B cell (primary cell): ENCODE measurements around the gene PCDH1. TPM values are rescaled to one million over a fixed set of nuclear protein-coding genes. Genes with fewer than 3 reads are reported as not detected.

Experiments used
- ATAC-seq: fragments of 200-7000 bp; cut with Tn5 transposase; one replicate; pipeline ENCODE4 v1.10.0; 2021; ENCODE audit warnings: low read depth, mild to moderate bottlenecking, moderate number of reproducible peaks, moderate library complexity
- CTCF ChIA-PET: fragments of 350-600 bp; sonication (Branson Sonifier 250); formaldehyde crosslinking; loops from one replicate; lab custom pipeline; 2021; ENCODE audit warnings: antibody characterized with exemption, inconsistent platforms; lab: Charles Lee
- POLR2A ChIA-PET: fragments of 350-600 bp; sonication (Branson Sonifier 250); formaldehyde crosslinking; loops from one replicate; lab custom pipeline; 2021; ENCODE audit warnings: antibody characterized with exemption; lab: Charles Lee
- DNase-seq: peaks from one replicate; pipeline ENCODE4 v3.0.0; 2013
- H2AFZ ChIP-seq: 2 replicates; pipeline ENCODE4 v1.6.1; 2012; ENCODE audit warnings: mild to moderate bottlenecking, low read depth, low read length; ENCODE audit not compliant: insufficient read depth, poor library complexity, severe bottlenecking
- H3K27ac ChIP-seq, 2 donors: 1 replicate in 1 of 2; 2 replicates in 1 of 2; pipeline ENCODE4 v1.5.1; 2012 to 2013; ENCODE audit warnings: low read length in 2 of 2, mild to moderate bottlenecking in 2 of 2, moderate library complexity in 1 of 2
- H3K27me3 ChIP-seq, 4 experiments: fragments of 200-600 bp in 1 of 4; sonication (generic) in 1 of 4; replicated peaks in 1 of 4; 1 replicate in 2 of 4; 2 replicates in 2 of 4; pipeline versions ENCODE4 v1.6.1 to v1.7.0; 2013 to 2016; ENCODE audit warnings: low read length in 3 of 4, mild to moderate bottlenecking in 2 of 4, mixed read lengths in 1 of 4, moderate library complexity in 1 of 4; ENCODE audit not compliant: insufficient read depth in 4 of 4, control insufficient read depth in 3 of 4; ENCODE audit errors: control extremely low read depth in 1 of 4
- H3K36me3 ChIP-seq, 2 experiments: replicated peaks in 1 of 2; 1 replicate in 1 of 2; 2 replicates in 1 of 2; pipeline versions ENCODE4 v1.6.1 to v1.7.1; 2013; ENCODE audit warnings: low read length in 1 of 2; ENCODE audit not compliant: insufficient read depth in 2 of 2, control insufficient read depth in 1 of 2; ENCODE audit errors: control extremely low read depth in 1 of 2, extremely low read depth in 1 of 2
- H3K4me1 ChIP-seq, 2 donors: fragments of 200-600 bp in 1 of 2; sonication (generic) in 1 of 2; 1 replicate in 1 of 2; 2 replicates in 1 of 2; pipeline versions ENCODE4 v1.5.1 to v1.6.1; 2013 to 2017; ENCODE audit warnings: low read length in 2 of 2; ENCODE audit not compliant: control insufficient read depth in 2 of 2, insufficient read depth in 2 of 2
- H3K4me2 ChIP-seq: replicated peaks from 2 replicates; pipeline ENCODE3; 2012; ENCODE audit warnings: mild to moderate bottlenecking, low read depth, low read length; ENCODE audit not compliant: poor library complexity, severe bottlenecking
- H3K4me3 ChIP-seq, 5 experiments: fragments of 200-600 bp in 1 of 5; sonication (generic) in 1 of 5; 1 replicate in 3 of 5; 2 replicates in 2 of 5; pipeline versions ENCODE4 v1.5.1 to v1.7.0; 2011 to 2016; ENCODE audit warnings: low read length in 4 of 5, mild to moderate bottlenecking in 4 of 5, low read depth in 2 of 5, control low read depth in 1 of 5, moderate library complexity in 1 of 5; ENCODE audit not compliant: insufficient read depth in 1 of 5; ENCODE audit errors: control extremely low read depth in 1 of 5, extremely low read depth in 1 of 5
- H3K79me2 ChIP-seq: fragments of 200-600 bp; sonication (generic); one replicate; pipeline ENCODE4 v1.6.0; 2016; ENCODE audit warnings: low read length; ENCODE audit not compliant: control insufficient read depth, insufficient read depth
- H3K9ac ChIP-seq: fragments of 200-600 bp; sonication (generic); 2 replicates; pipeline ENCODE4 v1.6.1; 2017; ENCODE audit warnings: mild to moderate bottlenecking, low read length, moderate library complexity
- H3K9me3 ChIP-seq, 3 donors: one replicate each; pipeline versions ENCODE4 v1.6.1 to v1.7.1; 2013; ENCODE audit warnings: low read length in 2 of 3; ENCODE audit not compliant: control insufficient read depth in 2 of 3, insufficient read depth in 1 of 3; ENCODE audit errors: control extremely low read depth in 1 of 3
- H4K20me1 ChIP-seq: 2 replicates; pipeline ENCODE4 v1.6.0; 2012; ENCODE audit warnings: mild to moderate bottlenecking, low read length; ENCODE audit not compliant: insufficient read depth, control insufficient read depth, poor library complexity, severe bottlenecking
- H3K27ac Mint-ChIP-seq: one replicate; pipeline ENCODE4 v1.8.0; 2021; ENCODE audit warnings: mixed read lengths
- H3K27me3 Mint-ChIP-seq: one replicate; pipeline ENCODE4 v1.8.0; 2021; ENCODE audit warnings: mixed read lengths
- H3K4me1 Mint-ChIP-seq: one replicate; pipeline ENCODE4 v1.8.0; 2021; ENCODE audit warnings: mixed read lengths
- H3K4me3 Mint-ChIP-seq: one replicate; pipeline ENCODE4 v1.8.0; 2021; ENCODE audit warnings: mixed read lengths
- H3K9me3 Mint-ChIP-seq: one replicate; pipeline ENCODE4 v1.8.0; 2022; ENCODE audit warnings: mixed read lengths; ENCODE audit not compliant: insufficient read depth
- CTCF ChIP-seq: fragments of 200-600 bp; IDR thresholded peaks from one replicate; pipeline ENCODE4 v1.8.0; 2022; ENCODE audit warnings: antibody characterized with exemption, mild to moderate bottlenecking
- EZH2 ChIP-seq: IDR thresholded peaks from 2 replicates; pipeline ENCODE4 v1.6.1; 2012; ENCODE audit warnings: borderline replicate concordance, low read depth, mild to moderate bottlenecking, moderate library complexity, low read length; ENCODE audit not compliant: insufficient read depth, poor library complexity, severe bottlenecking
- WGBS: methylation state at CpG from one replicate; pipeline ENCODE4 v1.1.5; 2013; ENCODE audit warnings: missing lambda C conversion rate; ENCODE audit not compliant: insufficient coverage; 5-methylcytosine and 5-hydroxymethylcytosine counted together
- intact Hi-C: fragments of 100-400 bp; cut with micrococcal nuclease; formaldehyde crosslinking; loops from one replicate; pipeline ENCODE4 v1.10.0; 2022
- polyA plus RNA-seq: library from polyadenylated mRNA; depleted of rRNA; stranded (reverse); fragments of >200 nt; gene quantifications from 2 replicates; pipeline ENCODE4 v1.2.3, GENCODE V29; 2012
- total RNA-seq, 2 donors: library from RNA; stranded (reverse); fragments of 120-200 nt in 1 of 2; gene quantifications; 1 replicate in 1 of 2; 2 replicates in 1 of 2; pipeline versions ENCODE4 v1.2.3 to v1.2.4, GENCODE V29; 2013 to 2022

Gene PCDH1
- total and polyA plus RNA-seq, 2 donors (not counting 1 experiment from before 2014, with no cell fraction given) = 0.06 TPM; not detected in 1

- Mint-ChIP-seq H3K9me3 (no peaks in the 10 kb centered on the region), H3K4me3 (no peak overlapping the region), H3K4me1 (no peaks in the 10 kb centered on the region), H3K27ac (no peak overlapping the region), H3K27me3 (peaks cover 64% of the 10 kb centered on the region)
- H3K79me2 ChIP-seq = no peaks in the 10 kb centered on the region
- no peaks in the 10 kb centered on the region for H3K36me3 ChIP-seq
- H3K27ac ChIP-seq = no peak overlapping the region
- H3K9me3 ChIP-seq = no peaks in the 10 kb centered on the region
- no peak overlapping the region for H2AFZ ChIP-seq
- H3K27me3 ChIP-seq = peaks cover 0 to 48% (median 13%) of the 10 kb centered on the region in 4 experiments
- intact Hi-C loops = no loop called here
- H3K4me2 ChIP-seq = no peak overlapping the region
- no peak for ATAC-seq
- no peak for TF ChIP-seq EZH2
- no peak for TF ChIP-seq CTCF
- H3K4me3 ChIP-seq = no peak overlapping the region
- no peaks in the 10 kb centered on the region for H3K4me1 ChIP-seq
- no peak overlapping the region for H3K9ac ChIP-seq
- 86% methylated on average over 13 of the region's 15 CpGs for WGBS
- POLR2A ChIA-PET = no interaction called here
- no peaks in the 10 kb centered on the region for H4K20me1 ChIP-seq
- CTCF ChIA-PET = no interaction called here
- no peak for DNase-seq
These were observed 68.7 kb downstream of the PCDH1 start for GRCh38 chr5:141809380-141810096.

GRCh38 chr5:141808857-141809256 lies 69.4 kb downstream of the PCDH1 start:
- Mint-ChIP-seq H3K27me3 (peaks cover 69% of the 10 kb centered on the region), H3K4me1 (no peaks in the 10 kb centered on the region), H3K9me3 (no peaks in the 10 kb centered on the region), H3K27ac (no peak overlapping the region), H3K4me3 (no peak overlapping the region)
- Histone ChIP-seq H3K9ac (no peak overlapping the region), H3K79me2 (no peaks in the 10 kb centered on the region), H3K4me3 (no peak overlapping the region), H3K4me1 (no peaks in the 10 kb centered on the region), H3K4me2 (no peak overlapping the region), H2AFZ (no peak overlapping the region), H3K27me3 (peaks cover 0 to 48% (median 15%) of the 10 kb centered on the region in 4 experiments), H3K9me3 (no peaks in the 10 kb centered on the region), H3K36me3 (no peaks in the 10 kb centered on the region), H3K27ac (no peak overlapping the region), H4K20me1 (no peaks in the 10 kb centered on the region)
- intact Hi-C loops = no loop called here
- ATAC-seq (no peak), DNase-seq (no peak)
- CTCF ChIA-PET = interaction anchor here (1.1 to 1.8 kb wide), 3 partner anchors 34 to 117 kb away, joined by 3 to 4 read pairs (median 3); no protein-coding TSS in a partner anchor
- no CpG with 5 or more reads among the region's 2 CpGs for WGBS
- TF ChIP-seq CTCF (no peak), EZH2 (no peak)
- POLR2A ChIA-PET = no interaction called here
